Measurements from ENCODE around the gene PARD6A. TPM values are rescaled to one million over a fixed set of nuclear protein-coding genes. Genes with fewer than 3 reads are reported as not detected.

Gene PARD6A
- polyA plus RNA-seq, 3 donors, result 2.7 to 6.9 (median 6.1) TPM

- DNase-seq, result no peak
- 80% methylated on average over 1 of the region's 2 CpGs for WGBS (ENCODE audit: insufficient coverage)
- no peak overlapping the region for H2AFZ ChIP-seq (ENCODE audit: insufficient read depth, low read depth, low read length, poor library complexity, severe bottlenecking)
- intact Hi-C loops (cut with micrococcal nuclease), result no loop called here
- peaks cover 0 to 10% (median 4%) of the 10 kb centered on the region in 7 donors for H3K9me3 Mint-ChIP-seq
- H3K4me3 Mint-ChIP-seq, result no peak overlapping the region
- no peak overlapping the region for H3K27ac ChIP-seq (ENCODE audit: low read depth in 1 of 2, low read length in 2 of 2)
- no peaks in the 10 kb centered on the region for H3K79me2 ChIP-seq (ENCODE audit: insufficient read depth, low read length)
- H3K4me1 ChIP-seq (ENCODE audit: control insufficient read depth in 1 of 2, insufficient read depth in 2 of 2, low read length in 2 of 2), result peaks cover 3 to 18% of the 10 kb centered on the region in 2 donors
- H3K9ac ChIP-seq (ENCODE audit: insufficient read depth, low read length, poor library complexity, severe bottlenecking), result no peak overlapping the region
- peaks cover 0 to 8% of the 10 kb centered on the region in 2 donors for H3K9me3 ChIP-seq (replicated peaks in 1 of 2; ENCODE audit: control insufficient read depth in 1 of 2, insufficient read depth in 1 of 2, low read length in 2 of 2)
- no peak for TF ChIP-seq CTCF (IDR thresholded peaks at IDR 0.05)
- no peaks in the 10 kb centered on the region for H3K27me3 ChIP-seq (ENCODE audit: control insufficient read depth in 2 of 2, insufficient read depth in 2 of 2, low read length in 2 of 2)
- H3K4me1 Mint-ChIP-seq, result peaks cover 32% of the 10 kb centered on the region
- H3K4me2 ChIP-seq (replicated peaks; ENCODE audit: extremely low read depth, low read length, poor library complexity, severe bottlenecking), result no peak overlapping the region
- H3K36me3 ChIP-seq (replicated peaks in 1 of 2; ENCODE audit: control insufficient read depth in 1 of 2, insufficient read depth in 2 of 2, low read length in 2 of 2), result no peaks in the 10 kb centered on the region
- peaks cover 17 to 23% of the 10 kb centered on the region in 2 donors for H3K36me3 Mint-ChIP-seq
- no peaks in the 10 kb centered on the region for H4K20me1 ChIP-seq (ENCODE audit: insufficient read depth, low read length)
- no peak overlapping the region for H3K4me3 ChIP-seq (replicated peaks in 1 of 3; ENCODE audit: low read depth in 2 of 3, low read length in 3 of 3)
- H3K27ac Mint-ChIP-seq, result no peak overlapping the region
- H3K27me3 Mint-ChIP-seq (ENCODE audit: low read depth in 3 of 3), result no peaks in the 10 kb centered on the region
Measured at GRCh38 chr16:67694611-67695010, 33.9 kb downstream of the PARD6A start.

- H3K27ac Mint-ChIP-seq, result peak overlapping the region in 4 of 7 donors; percentile 25 to 74 (median 34)
- peaks cover 0 to 14% (median 5%) of the 10 kb centered on the region in 7 donors for H3K9me3 Mint-ChIP-seq
- H3K4me1 Mint-ChIP-seq, result peaks cover 30% of the 10 kb centered on the region
- H3K36me3 Mint-ChIP-seq, result peaks cover 9 to 13% of the 10 kb centered on the region in 2 donors
- intact Hi-C loops (cut with micrococcal nuclease), result no loop called here
- Histone ChIP-seq H4K20me1 (ENCODE audit: insufficient read depth, low read length) (no peaks in the 10 kb centered on the region), H3K27me3 (ENCODE audit: control insufficient read depth in 2 of 2, insufficient read depth in 2 of 2, low read length in 2 of 2) (no peaks in the 10 kb centered on the region), H3K79me2 (ENCODE audit: insufficient read depth, low read length) (no peaks in the 10 kb centered on the region), H3K4me1 (ENCODE audit: control insufficient read depth in 1 of 2, insufficient read depth in 2 of 2, low read length in 2 of 2) (peaks cover 3 to 18% of the 10 kb centered on the region in 2 donors), H2AFZ (ENCODE audit: insufficient read depth, low read depth, low read length, poor library complexity, severe bottlenecking) (no peak overlapping the region), H3K27ac (ENCODE audit: low read depth in 1 of 2, low read length in 2 of 2) (peak overlapping the region in 1 of 2 donors; percentile 53), H3K36me3 (replicated peaks in 1 of 2; ENCODE audit: control insufficient read depth in 1 of 2, insufficient read depth in 2 of 2, low read length in 2 of 2) (no peaks in the 10 kb centered on the region), H3K4me3 (replicated peaks in 1 of 3; ENCODE audit: low read depth in 2 of 3, low read length in 3 of 3) (no peak overlapping the region), H3K9me3 (replicated peaks in 1 of 2; ENCODE audit: control insufficient read depth in 1 of 2, insufficient read depth in 1 of 2, low read length in 2 of 2) (peaks cover 0 to 11% of the 10 kb centered on the region in 2 donors), H3K9ac (ENCODE audit: insufficient read depth, low read length, poor library complexity, severe bottlenecking) (no peak overlapping the region), H3K4me2 (replicated peaks; ENCODE audit: extremely low read depth, low read length, poor library complexity, severe bottlenecking) (no peak overlapping the region)
- TF ChIP-seq CTCF (IDR thresholded peaks at IDR 0.05), result no peak
- no peak for DNase-seq
- WGBS (ENCODE audit: insufficient coverage), result 90% methylated on average over 2 of the region's 4 CpGs
- no peaks in the 10 kb centered on the region for H3K27me3 Mint-ChIP-seq (ENCODE audit: low read depth in 3 of 3)
- H3K4me3 Mint-ChIP-seq, result no peak overlapping the region
Measured at GRCh38 chr16:67697422-67698185, 36.8 kb downstream of the PARD6A start.

Measured in CD14-positive monocyte (primary cell).